A549 (cell line): Measurements from ENCODE around the gene UNC5A. TPM values are rescaled to one million over a fixed set of nuclear protein-coding genes. Genes with fewer than 3 reads are reported as not detected.

ENCODE experiments used
- ATAC-seq, 2 experiments: fragments of 200-7000 bp in 1 of 2; fragments of >200 bp in 1 of 2; cut with Nextera tagmentation in 1 of 2; cut with Tn5 transposase in 1 of 2; 3 replicates each; pipeline versions ENCODE4 v1.8.0 to v1.9.1; 2018 to 2020; ENCODE audit warnings: mild to moderate bottlenecking in 1 of 2, moderate library complexity in 1 of 2
- CTCF ChIA-PET: fragments of 300-600 bp; sonication (Branson Sonifier 250); formaldehyde crosslinking; extraction: SDS; loops from one replicate; lab custom pipeline; 2021; ENCODE audit warnings: antibody characterized with exemption, inconsistent platforms; lab: Yijun Ruan, JAX
- POLR2A ChIA-PET: fragments of 350-600 bp; formaldehyde crosslinking; extraction: SDS; loops from one replicate; lab custom pipeline; 2021; ENCODE audit warnings: antibody characterized with exemption, inconsistent platforms; lab: Yijun Ruan, JAX
- DNase-seq, 2 experiments: peaks; one replicate each; pipeline versions ENCODE4 v3.0.0 to v3.0.0-alpha.2; 2011 to 2016; ENCODE audit warnings: low read depth in 1 of 2, low spot score in 1 of 2
- FAIRE-seq: peaks from 2 replicates; lab custom pipeline; 2011; peaks lifted over from hg19 to GRCh38; lab: Jason Lieb, UNC
- H3K27ac ChIP-seq, 2 experiments: fragments of >200 bp; sonication (Bioruptor Twin); formaldehyde crosslinking; 3 replicates each; pipeline ENCODE4 v1.5.1; 2016 to 2017
- H3K4me1 ChIP-seq: fragments of >200 bp; sonication (Bioruptor Twin); formaldehyde crosslinking; 3 replicates; pipeline ENCODE4 v1.6.1; 2016
- H3K4me2 ChIP-seq: fragments of >200 bp; sonication (Bioruptor Twin); formaldehyde crosslinking; 3 replicates; pipeline ENCODE4 v1.6.1; 2016
- H3K4me3 ChIP-seq: fragments of >200 bp; sonication (Bioruptor Twin); formaldehyde crosslinking; 3 replicates; pipeline ENCODE4 v1.5.1; 2016
- H3K9me3 ChIP-seq: fragments of >200 bp; sonication (Bioruptor Twin); formaldehyde crosslinking; 3 replicates; pipeline ENCODE4 v1.6.1; 2016
- CTCF ChIP-seq: fragments of >200 bp; sonication (Bioruptor Twin); formaldehyde crosslinking; IDR thresholded peaks from 3 replicates; pipeline ENCODE4 v1.5.1; 2016
- ELK1 ChIP-seq: fragments of 150-350 bp; IDR thresholded peaks from 2 replicates; pipeline ENCODE4 v1.6.1; 2014; ENCODE audit warnings: low read depth, mild to moderate bottlenecking, low read length
- EP300 ChIP-seq, 2 experiments: fragments of >200 bp; sonication (Bioruptor Twin); formaldehyde crosslinking; IDR thresholded peaks; 2 replicates in 1 of 2; 3 replicates in 1 of 2; pipeline ENCODE4 v1.6.1; 2016 to 2017
- FOSL2 ChIP-seq, 2 experiments: fragments of 450-650 bp in 1 of 2; fragments of >200 bp in 1 of 2; sonication (Bioruptor Twin) in 1 of 2; formaldehyde crosslinking; IDR thresholded peaks; 2 replicates each; pipeline versions ENCODE4 v1.5.0 to v1.6.1; 2016 to 2020; ENCODE audit warnings: mild to moderate bottlenecking in 1 of 2, moderate library complexity in 1 of 2
- HDAC2 ChIP-seq: fragments of 200-600 bp; sonication (generic); IDR thresholded peaks from 2 replicates; pipeline ENCODE4 v1.6.1; 2016
- HOXA7 ChIP-seq: fragments of 250-450 bp; sonication (Bioruptor Pico); IDR thresholded peaks from 2 replicates; pipeline ENCODE4 v1.5.0; 2020; ENCODE audit warnings: mild to moderate bottlenecking, moderate library complexity
- HOXB13 ChIP-seq: fragments of 250-450 bp; sonication (Bioruptor Pico); IDR thresholded peaks from 2 replicates; pipeline ENCODE4 v1.5.0; 2020; ENCODE audit warnings: low read depth, mild to moderate bottlenecking, moderate library complexity
- POLR2AphosphoS2 ChIP-seq: conservative IDR thresholded peaks from 2 replicates; pipeline ENCODE4 v1.6.1; 2012; ENCODE audit warnings: low read length, improper control_type of control experiment, inconsistent platforms
- RAD21 ChIP-seq, 2 experiments: fragments of >200 bp in 1 of 2; sonication (Bioruptor Twin) in 1 of 2; formaldehyde crosslinking in 1 of 2; IDR thresholded peaks in 1 of 2; conservative IDR thresholded peaks in 1 of 2; 2 replicates in 1 of 2; 3 replicates in 1 of 2; pipeline ENCODE4 v1.6.1; 2012 to 2018; ENCODE audit warnings: inconsistent platforms in 1 of 2
- RCOR1 ChIP-seq: fragments of 150-350 bp; IDR thresholded peaks from 2 replicates; pipeline ENCODE4 v1.6.1; 2014; ENCODE audit warnings: antibody characterized with exemption, low read length, low read depth
- REST ChIP-seq: fragments of 200-600 bp; sonication (generic); IDR thresholded peaks from 2 replicates; pipeline ENCODE4 v1.6.1; 2016; ENCODE audit warnings: antibody characterized with exemption, mild to moderate bottlenecking, moderate library complexity
- RFX5 ChIP-seq: fragments of 450-650 bp; IDR thresholded peaks from 2 replicates; pipeline ENCODE4 v1.7.1; 2014; ENCODE audit warnings: antibody characterized with exemption, mild to moderate bottlenecking, moderate library complexity
- SMC3 ChIP-seq: fragments of >200 bp; sonication (Bioruptor Twin); formaldehyde crosslinking; IDR thresholded peaks from 3 replicates; pipeline ENCODE4 v1.6.1; 2018; ENCODE audit warnings: inconsistent platforms
- TFCP2L1 ChIP-seq: fragments of 250-450 bp; sonication (Bioruptor Pico); IDR thresholded peaks from 2 replicates; pipeline ENCODE4 v1.5.0; 2021; ENCODE audit warnings: mild to moderate bottlenecking
- ZC3H11A ChIP-seq: fragments of 450-650 bp; IDR thresholded peaks from 2 replicates; pipeline ENCODE4 v1.6.1; 2014; ENCODE audit warnings: antibody characterized with exemption, mild to moderate bottlenecking
- WGBS: methylation state at CpG from one replicate; pipeline ENCODE4 v1.1.6; 2017; ENCODE audit errors: missing lambda C conversion rate; 5-methylcytosine and 5-hydroxymethylcytosine counted together
- polyA plus RNA-seq, 4 experiments: library from polyadenylated mRNA; depleted of rRNA in 3 of 4; stranded (reverse); fragments of >200 nt; fragmentation: RNase III in 1 of 4; extraction: RNeasy Plus Mini Kit Qiagen cat#74134 plus additional on column Dnase treatment in 1 of 4; gene quantifications; 2 replicates in 3 of 4; 3 replicates in 1 of 4; pipeline ENCODE4 v1.2.3, GENCODE V29; 2011 to 2017
- TF ChIP-seq, protein P1 (sequence below): fragments of >200 bp; sonication (Bioruptor Twin); formaldehyde crosslinking; IDR thresholded peaks from 3 replicates; pipeline ENCODE4 v1.6.1; 2016
- TF ChIP-seq, protein P2 (sequence below): fragments of 250-450 bp; sonication (Bioruptor Pico); IDR thresholded peaks from 2 replicates; pipeline ENCODE4 v1.5.0; 2020; ENCODE audit warnings: low read depth, mild to moderate bottlenecking, moderate library complexity

The UNC5A gene
- polyA plus RNA-seq, 2 of the 4 experiments (the other 2 are of a cell fraction) = 0.03 to 0.14 TPM

DNA sequence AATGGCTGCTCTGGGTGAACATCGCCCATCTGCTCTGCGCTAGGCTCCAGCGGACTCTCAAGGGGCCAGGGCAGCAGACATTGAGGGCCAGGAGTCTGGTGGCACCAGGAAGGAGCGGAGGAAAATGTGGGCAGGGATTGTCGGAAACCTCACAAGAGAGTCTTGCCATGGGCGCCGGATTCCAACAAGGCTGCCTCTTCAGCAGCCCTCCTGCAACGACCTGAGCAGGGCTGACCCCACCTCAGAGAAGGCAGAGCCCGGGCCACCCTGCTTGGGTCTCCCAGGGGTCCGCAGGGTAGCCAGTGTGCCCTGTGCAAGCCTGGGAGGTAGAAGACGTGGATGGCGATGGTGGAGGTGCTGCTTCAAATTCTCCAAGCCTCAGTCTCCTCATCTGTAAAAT, 11.4 kb upstream of the UNC5A start (continued):
- no peak for TF ChIP-seq FOSL2 (IDR thresholded peaks at IDR 0.05)
- TF ChIP-seq FOSL2 (CRISPR knock-in tag; IDR thresholded peaks at IDR 0.05) = no peak
- TF ChIP-seq RCOR1 = no peak
- TF ChIP-seq, protein P1, sequence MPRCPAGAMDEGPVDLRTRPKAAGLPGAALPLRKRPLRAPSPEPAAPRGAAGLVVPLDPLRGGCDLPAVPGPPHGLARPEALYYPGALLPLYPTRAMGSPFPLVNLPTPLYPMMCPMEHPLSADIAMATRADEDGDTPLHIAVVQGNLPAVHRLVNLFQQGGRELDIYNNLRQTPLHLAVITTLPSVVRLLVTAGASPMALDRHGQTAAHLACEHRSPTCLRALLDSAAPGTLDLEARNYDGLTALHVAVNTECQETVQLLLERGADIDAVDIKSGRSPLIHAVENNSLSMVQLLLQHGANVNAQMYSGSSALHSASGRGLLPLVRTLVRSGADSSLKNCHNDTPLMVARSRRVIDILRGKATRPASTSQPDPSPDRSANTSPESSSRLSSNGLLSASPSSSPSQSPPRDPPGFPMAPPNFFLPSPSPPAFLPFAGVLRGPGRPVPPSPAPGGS = no peak
- no peak for TF ChIP-seq ELK1
- TF ChIP-seq ZC3H11A = no peak
- no peak for TF ChIP-seq HOXB13 (CRISPR knock-in tag)
- TF ChIP-seq HOXA7 = no peak
- TF ChIP-seq TFCP2L1 (CRISPR knock-in tag) = no peak
- no peak for TF ChIP-seq SMC3

DNA sequence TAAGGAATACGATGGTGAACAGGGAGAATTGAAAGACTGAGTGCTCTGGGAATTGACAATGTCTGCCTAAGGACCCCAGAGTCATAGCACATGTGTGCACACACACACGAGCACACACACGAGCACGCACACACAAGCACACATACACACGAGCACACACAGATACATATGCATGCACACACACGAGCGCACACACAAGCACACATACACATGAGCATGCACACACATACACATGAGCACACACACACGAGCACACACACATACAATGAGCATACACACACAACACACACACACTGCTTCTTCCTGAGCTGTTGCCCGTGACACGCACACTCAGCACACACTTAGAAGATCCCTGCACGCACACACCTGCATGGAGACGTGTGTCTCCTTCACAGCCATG, 10.9 kb upstream of the UNC5A start:
- H3K4me1 ChIP-seq = no peaks in the 10 kb centered on the region
- no peak for TF ChIP-seq POLR2AphosphoS2
- no peak for TF ChIP-seq EP300 (IDR thresholded peaks at IDR 0.05)
- TF ChIP-seq REST = no peak
- TF ChIP-seq, protein P2, sequence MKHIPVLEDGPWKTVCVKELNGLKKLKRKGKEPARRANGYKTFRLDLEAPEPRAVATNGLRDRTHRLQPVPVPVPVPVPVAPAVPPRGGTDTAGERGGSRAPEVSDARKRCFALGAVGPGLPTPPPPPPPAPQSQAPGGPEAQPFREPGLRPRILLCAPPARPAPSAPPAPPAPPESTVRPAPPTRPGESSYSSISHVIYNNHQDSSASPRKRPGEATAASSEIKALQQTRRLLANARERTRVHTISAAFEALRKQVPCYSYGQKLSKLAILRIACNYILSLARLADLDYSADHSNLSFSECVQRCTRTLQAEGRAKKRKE (CRISPR knock-in tag) = no peak
- no peak for TF ChIP-seq RAD21 (conservative IDR thresholded peaks at IDR 0.05 in 1 of 2, IDR thresholded peaks at IDR 0.05 in 1 of 2)
- TF ChIP-seq CTCF = no peak
- no peak for TF ChIP-seq RFX5
- no peak for TF ChIP-seq HDAC2
- WGBS = 35% methylated on average over 12 of the region's 12 CpGs

More for the DNA sequence above, 10.9 kb upstream of the UNC5A start:
- FAIRE-seq (no peak), DNase-seq (no peak), ATAC-seq (no peak)
- no peaks in the 10 kb centered on the region for H3K9me3 ChIP-seq
- ChIA-PET CTCF (interaction anchor here (0.9 kb wide), 1 partner anchor 14 kb away, joined by 3 read pairs; no protein-coding TSS in a partner anchor), POLR2A (no interaction called here)
- no peak overlapping the region for H3K27ac ChIP-seq
- H3K4me2 ChIP-seq = no peak overlapping the region
- H3K4me3 ChIP-seq = no peak overlapping the region
